Ramos (cell line): Measurements from ENCODE around the gene VEPH1.

ENCODE experiments used
- in situ Hi-C: fragments of 300-500 bp; cut with MboI; formaldehyde crosslinking; loops from one replicate; pipeline ENCODE4 v1.14.3; 2022; ENCODE audit warnings: low sequenced_read_pairs; ENCODE audit not compliant: unreplicated experiment

The VEPH1 gene

DNA sequence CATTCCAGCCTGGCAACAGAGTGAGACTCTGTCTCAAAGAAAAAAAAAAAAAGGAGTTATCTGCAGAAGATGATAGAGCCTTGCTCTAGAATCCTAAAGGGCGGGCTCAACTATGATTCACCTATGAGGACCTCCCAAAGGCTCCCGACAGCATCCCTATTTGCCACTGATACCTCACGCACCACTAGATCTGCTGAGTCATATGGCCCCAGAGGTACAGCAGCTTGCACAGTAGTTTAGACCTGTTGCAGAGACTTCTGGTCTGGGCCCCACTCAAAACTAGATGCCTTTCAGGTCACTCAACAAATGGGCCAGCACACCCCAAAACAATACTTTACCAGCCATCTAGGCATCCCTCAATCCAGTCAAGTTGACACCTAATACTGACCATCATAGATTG is 104.6 kb downstream of the VEPH1 start:
- in situ Hi-C loops, result no loop called here

DNA sequence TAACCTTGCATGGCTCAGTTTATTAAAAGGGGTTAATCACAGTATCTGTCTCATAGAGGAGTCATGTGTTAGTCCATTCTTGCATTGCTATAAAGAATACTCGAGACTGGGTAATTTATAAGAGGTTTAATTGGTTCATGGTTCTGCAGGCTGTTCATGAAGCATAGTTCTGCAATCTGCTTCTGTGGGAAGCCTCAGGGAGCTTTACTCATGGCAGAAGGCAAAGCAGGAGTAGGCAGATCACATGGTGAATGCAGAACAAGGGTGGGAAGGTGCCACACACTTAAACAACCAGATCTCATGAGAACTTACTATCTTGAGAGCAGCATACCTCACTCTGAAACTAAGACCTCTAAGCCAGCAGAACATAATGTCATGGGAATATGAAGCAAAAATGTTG is 108.8 kb downstream of the VEPH1 start:
- in situ Hi-C loops, result no loop called here

DNA sequence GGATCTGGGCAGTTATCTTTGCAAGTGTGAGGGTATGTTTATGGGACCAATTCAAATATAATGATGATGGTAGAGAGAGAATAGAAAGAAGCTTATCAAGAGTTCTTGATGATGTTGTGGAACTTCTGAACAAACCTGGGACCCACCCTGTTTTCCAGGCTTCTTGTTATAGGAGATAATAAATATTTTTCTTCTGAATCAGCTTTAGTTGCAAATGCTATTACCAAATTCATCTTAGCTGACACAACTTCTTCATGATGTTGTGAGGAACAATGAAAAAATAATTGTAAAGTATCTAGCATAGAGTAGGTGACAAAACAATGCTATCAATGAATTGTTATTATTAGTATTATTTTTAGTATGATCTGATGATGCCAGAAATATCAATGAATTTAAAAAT is 110.1 kb downstream of the VEPH1 start:
- in situ Hi-C loops, result no loop called here

DNA sequence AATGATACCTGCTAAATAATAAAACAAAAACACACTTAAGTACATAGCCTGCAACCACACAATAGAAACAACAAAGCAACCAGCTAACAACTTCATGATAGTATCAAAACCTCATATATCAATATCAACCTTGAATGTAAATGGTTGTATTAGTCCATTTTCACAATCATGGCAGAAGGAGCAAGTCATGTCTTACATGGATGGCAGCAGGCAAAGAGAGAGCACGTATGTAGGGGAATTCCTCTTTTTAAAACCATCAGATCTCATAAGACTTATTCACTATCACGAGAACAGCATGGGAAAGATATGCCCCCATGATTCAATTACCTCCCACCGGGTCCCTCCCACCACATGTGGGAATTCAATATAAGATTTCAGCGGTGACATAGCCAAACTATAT is 111.1 kb downstream of the VEPH1 start:
- in situ Hi-C loops, result no loop called here

DNA sequence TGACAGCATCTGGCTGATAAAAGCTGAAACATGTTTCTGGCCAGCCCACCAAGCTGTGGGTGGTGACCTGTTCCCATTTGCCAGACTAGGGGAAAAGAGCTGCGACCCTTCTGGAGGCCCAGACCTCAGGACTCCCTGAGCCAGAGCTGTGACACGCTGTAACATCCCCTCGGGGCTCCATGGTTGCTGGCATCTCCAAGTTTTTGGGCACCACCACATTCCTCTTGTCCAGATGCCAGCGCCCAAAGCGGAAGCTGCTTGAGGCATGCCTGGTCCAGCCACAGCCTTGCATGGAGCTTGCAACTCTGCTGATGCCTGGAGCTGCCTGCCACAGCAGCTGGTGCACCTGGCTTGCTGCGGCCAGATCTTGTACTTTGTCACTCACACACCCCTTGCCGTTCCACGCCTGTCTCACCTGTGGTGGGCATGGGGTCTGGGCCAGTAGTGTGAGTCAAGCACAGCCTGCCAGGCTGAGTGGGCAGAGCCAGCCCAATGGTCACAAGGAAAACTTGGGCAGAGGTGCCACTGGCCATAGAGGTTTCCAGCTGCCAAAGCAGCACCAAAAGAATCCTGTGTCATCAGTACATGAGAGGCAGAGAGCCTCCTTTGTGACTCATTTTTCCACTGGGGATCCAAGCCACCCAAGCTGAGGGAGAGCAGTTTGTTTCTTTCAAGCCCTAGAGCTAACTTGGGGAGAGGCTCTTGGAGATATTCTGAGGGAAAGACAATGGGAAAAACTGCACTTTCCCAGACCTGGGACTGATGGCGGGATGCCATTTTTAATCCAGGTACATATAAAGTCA is 112.3 kb downstream of the VEPH1 start:
- in situ Hi-C loops, result no loop called here

DNA sequence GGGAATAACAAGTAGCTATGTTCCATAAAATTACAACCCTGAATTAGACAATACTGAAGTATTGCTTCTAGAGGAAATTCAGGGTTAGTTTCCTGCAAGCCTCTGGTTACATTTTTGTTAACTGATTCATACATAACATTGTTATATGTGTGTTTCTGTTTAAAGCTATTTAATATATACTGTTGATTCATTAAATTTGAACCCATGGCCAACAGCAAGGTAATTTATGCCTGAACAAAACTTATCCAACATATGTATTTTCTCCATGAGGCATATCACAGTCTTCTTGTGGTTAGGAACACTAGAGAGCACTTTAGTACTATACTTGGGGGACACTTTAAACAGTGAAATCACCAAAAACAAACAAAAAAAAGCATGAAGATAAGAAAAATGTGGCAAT is 114.2 kb downstream of the VEPH1 start:
- in situ Hi-C loops, result no loop called here

DNA sequence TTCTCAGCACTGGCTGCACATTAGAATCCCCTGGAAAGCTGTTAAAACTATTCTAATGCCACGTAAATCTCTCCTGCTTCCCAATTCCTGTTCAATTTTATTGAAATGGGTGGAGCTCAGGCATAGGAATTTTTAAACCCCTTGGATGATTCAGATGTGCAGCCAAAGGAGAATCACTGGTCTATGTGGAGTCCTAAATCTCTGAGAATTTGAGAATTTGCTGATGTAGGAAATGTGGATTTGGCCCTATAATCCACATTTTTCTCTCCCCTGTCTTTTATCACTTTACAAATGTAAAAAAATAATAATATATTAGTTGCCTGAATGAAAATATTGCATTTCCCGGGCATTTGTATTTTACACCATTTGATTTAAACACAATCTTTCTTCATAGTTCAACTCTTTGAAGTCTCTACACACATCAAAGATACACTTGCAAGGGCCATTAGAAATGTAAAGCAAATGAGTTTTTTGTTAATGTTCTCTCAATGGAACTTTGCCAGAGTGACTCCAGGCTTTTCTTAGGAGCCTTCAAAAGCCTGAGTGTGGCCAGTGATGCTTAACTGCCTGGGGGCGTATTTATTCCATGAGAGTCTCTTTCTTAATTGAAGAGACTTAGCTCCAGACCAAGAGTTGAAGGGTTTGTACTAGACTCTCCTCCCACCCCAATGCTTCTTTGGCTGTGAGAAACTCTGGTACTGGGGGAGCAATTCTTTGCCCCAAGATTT is 115.3 kb downstream of the VEPH1 start:
- in situ Hi-C loops, result no loop called here

DNA sequence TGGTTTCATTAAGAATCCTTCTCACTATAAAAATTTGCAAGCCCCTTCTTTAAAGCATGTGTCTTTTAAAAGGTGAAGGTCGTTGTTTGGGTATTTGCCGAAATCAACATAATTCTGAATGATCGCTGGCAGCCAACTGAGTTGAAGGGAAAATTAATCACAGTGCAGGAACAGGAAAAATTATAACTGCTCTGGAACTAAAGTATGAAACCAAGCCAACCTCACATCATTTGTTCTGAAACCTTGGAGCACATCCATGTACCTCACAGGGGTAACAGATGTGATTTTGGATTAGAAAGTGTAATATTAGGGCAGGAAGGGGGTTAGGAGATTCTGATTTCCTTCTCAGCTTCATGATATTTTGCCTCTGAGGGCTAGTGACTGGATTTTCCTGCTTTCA is 118.7 kb downstream of the VEPH1 start:
- in situ Hi-C loops, result no loop called here

DNA sequence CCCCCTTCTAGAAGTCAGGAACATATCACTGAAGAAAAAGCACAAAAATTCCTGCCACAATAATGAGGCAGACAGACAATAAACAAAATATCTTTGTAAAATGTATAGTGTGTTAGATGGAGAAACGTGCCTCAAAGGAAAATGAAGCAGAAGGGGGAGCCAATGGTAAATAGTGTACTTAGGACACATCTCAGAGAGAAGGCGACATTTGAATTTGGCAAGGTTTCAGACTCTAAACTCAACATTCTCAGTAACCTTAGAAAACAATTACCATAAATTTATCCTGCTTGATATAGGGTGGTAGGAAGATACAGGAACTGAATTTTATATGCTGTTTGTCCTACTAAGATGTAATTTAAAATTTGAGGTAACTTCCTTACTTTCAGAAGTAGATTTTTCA is 119.2 kb downstream of the VEPH1 start:
- in situ Hi-C loops, result no loop called here

DNA sequence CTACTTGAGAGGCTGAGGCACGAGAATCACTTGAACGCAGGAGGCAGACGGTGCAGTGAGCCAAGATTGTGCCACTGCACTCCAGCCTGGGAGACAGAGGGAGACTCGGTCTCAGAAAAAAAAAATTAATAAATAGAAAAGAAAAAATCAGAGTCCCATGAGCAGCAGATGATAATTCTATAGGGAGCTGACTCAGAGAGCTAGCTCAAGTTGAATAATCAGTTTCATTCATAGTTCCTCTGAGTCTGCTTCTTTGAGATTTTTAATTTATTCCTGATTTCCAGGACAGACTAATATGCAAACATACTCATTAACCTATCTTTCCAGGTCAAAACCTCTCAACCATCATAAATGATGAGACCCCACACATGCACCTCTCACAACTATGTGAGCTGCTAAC is 121.6 kb downstream of the VEPH1 start:
- in situ Hi-C loops, result no loop called here

DNA sequence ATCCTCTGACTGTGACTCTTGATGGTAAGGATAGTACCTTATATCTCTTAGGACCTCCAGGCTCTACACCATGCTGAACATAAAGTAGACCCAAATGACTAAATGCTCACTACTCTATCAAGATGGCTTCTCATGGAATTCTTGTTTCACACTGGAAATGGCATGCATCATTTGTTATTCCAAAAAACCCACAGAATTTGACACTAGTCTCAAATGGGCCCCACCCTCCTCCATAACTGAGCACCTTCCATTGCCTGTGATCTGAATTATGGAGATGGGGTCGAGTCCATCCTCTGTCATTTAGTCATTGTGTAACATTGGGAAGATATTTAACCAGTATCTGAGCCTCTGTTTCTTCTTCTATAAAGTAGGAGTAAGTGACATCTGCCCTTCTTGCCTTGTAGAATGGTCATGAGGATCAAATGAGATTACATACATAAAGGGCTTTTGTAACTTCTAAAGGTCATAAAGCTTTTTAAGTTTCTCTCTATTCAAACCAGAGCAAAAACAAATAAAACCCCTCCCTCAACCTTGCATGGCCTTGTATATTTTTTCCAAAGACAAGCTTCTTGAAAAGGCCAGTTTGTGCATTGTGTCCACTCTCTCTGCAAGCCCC is 123.6 kb downstream of the VEPH1 start:
- in situ Hi-C loops, result no loop called here

DNA sequence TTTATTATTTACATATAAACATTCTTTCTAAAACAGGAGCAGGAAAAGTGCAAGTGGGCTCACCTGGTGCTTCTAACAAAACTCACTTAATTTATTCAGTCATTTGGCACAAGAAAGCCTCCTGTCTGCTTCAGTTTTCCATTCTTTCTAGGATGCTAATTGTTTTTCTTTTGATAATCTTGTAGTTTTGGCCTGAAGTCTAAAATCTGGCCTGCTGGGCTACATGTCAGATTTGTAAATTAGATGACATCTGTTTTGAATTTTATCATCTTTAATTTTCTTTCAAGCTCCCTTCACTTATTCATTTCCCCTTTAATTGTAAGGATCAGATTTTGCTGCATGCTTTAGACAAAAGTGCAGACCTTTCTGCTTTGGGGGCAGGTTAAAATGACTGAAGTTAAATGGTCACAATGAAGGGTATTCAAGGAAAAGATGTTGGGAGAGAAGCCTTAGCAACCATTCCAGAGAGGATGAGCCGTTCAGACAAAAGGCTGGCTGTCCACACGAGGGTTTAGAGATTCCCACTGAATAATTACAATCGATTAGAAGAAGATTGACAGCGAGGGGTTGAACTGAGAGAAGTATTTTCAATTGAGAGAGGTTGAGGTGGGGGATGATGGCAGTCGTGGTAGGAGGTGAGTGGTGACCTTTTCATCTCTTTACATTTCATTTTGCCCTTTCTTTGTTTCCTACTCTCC is 126.5 kb downstream of the VEPH1 start:
- in situ Hi-C loops, result no loop called here

DNA sequence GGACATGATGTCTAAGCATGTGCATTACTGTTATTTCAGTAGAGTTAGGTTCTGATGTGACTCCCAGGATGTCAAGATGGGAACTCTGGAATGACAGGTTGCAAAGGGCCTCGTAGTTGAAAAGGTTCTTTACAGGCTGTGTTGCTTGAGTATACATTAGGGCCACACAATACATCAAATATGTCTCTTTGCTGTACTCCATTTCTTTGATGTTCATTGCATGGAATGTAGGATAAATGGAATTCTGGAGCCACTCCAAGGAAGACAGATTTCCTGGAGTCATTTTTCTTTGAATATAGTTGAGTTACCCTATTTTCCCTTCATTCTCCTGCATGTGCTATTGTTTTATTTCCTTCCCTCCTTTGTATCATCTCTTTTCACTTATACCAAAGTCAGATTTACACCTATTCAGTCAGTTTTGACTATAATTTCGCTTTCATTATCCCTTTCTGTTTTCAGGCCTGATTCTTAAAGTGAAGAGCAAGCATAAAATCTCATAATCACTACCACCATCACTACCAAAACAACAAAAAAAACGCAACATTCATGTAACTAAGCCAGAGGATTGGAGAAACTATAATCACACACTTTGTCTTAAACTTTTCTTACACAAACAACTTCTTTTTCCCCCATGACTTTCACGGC is 127.8 kb downstream of the VEPH1 start:
- in situ Hi-C loops, result no loop called here

DNA sequence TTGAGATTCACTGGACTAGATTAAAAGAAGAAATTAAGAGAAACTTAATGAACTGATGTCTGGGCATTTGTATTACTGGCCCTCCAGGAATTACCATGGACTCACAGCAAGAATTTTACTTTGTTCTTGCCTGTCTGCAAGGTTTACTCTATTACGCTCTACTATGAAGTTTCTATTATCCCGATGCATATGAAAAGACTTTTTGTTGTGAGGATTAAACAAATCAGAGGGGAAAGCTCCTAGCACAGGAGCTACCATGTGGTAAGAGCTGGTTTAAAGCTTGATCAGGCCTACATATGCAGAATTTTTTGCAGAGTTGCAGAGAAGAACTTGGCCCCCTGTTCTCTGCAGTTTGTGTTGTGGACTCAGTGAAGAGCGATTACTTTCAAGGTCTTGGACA is 128.3 kb downstream of the VEPH1 start:
- in situ Hi-C loops, result no loop called here

DNA sequence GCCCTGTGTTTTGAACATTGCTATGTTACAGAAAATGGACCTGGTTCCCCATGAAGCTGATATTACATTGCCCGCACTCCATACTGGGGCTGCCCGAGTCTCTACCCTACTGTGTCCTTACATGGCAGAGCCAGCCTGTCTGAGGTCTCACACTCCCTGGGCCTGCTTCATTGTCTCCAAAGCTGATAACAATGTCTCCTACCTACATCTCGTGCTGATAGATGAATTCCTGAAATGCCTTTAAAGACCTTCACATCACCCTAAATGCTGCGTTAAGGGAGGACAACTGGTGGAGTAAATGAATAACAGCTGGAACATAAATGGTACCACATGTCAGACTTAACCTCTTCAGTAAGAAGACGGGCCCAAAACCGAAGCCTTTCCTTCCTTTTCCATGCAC is 129.4 kb downstream of the VEPH1 start:
- in situ Hi-C loops, result no loop called here

DNA sequence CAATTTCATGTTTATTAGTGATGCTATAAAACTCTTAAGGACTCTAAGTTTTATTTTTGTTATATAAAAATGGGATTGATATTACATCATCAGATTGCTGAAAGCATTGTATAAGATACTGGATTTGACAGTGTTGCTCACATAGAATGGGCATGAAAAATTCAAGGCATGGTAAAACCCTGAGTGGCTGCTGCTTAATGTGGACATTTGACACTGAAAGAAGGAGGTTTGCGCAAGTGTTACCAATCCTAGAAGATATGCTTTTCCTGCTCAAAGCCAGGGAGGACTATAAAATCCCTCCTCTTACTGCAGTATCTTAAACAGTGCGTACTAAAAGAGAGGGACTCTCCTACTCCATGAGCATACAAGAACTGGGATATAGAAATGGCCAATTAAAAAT is 132.3 kb downstream of the VEPH1 start:
- in situ Hi-C loops, result no loop called here

DNA sequence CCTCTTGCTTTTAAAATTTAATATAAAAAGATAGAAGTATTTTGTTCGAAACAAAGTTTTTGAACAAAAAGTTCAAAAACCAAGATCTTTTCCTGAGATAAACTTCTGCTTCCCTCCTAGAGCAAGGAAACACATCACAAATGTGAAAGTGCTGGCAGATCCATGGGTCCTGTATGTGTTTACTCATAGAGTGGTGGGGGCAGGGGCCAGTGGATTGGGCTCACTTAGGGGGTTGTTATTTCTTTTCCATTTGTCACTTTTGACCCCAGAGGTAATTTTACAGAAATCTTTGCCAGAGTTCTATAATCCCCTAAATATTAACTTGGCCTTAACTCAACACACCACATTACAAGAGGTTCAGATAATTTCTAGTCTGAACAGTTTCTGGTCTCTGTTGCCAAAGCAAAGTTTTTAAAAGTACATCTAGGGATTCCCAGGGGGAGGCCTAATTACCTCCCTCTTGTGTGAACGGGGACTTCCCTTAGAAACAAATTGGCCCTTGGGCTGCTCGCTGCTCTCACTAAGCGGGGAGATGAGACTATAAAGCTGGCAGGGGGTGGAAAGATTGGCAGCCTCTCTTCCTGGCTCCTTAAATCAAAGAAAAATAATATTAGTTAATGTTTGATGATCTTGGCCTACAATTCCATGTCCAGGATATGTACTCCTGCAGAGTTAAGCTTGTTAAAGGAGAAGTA is 133.3 kb downstream of the VEPH1 start:
- in situ Hi-C loops, result no loop called here

DNA sequence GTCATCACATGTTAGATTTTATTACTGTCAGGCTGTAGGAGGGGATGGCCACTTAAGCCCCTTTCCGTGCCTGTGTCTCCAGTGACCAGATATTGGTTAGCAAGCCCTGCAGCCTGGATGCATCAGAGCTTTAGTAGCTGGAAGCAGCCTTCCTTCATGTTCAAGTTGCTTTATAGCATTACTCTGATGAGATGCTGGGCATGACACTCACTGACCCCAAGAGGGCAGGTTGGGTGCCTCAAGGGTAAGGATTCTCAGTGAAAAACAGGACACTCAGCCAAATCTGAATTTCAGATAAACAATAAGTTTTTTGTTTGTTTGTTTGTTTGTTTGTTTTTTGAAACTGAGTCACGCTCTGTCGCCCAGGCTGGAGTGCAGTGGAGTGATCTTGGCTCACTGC is 135.0 kb downstream of the VEPH1 start:
- in situ Hi-C loops, result no loop called here

DNA sequence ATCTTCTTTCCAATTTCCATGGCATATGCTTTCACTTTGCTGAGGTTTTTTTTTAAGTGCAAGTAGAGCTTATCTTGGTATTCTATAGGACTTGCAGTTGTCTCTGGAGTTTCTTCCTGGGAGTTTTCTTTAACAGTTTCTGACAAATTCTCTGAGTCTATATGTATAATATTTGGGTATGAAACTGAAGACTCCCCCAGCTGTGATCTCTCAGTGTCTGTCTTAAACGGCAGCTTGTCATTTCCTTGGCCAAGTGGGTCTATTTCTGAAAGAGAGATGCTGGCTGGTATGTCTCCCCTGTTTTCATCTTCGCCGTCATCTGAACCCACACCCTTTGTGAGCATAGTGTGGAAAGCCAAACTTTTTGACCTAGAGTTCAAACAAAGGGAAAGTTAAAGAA is 139.8 kb downstream of the VEPH1 start:
- in situ Hi-C loops, result no loop called here

DNA sequence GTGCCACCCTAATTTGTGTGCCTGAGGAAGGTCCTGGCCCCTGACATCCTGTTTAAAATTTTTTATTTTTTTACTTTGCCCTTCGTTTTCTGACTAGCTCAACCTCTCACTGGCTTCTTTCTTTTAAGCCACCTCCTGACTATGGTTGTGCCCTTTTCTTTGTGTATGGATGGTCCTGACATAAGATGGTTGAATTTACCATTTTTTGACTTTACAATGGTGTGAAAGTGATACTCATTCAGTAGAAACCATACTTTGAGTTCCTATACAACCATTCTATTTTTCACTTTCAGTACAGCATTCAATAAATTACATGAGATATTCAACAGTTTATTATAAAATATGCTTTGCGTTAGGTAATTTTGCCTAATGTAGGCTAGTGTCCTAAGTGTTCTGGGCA is 140.9 kb downstream of the VEPH1 start:
- in situ Hi-C loops, result no loop called here
